GM12874 (cell line): ENCODE data around the gene KRT7.

Experiments used
- TF ChIP-seq, protein P1 (sequence below): IDR thresholded peaks from 2 replicates; pipeline ENCODE4 v1.5.1; 2011; ENCODE audit warnings: low read depth, mild to moderate bottlenecking, control low read depth, low read length, moderate library complexity; ENCODE audit not compliant: insufficient read depth

Gene KRT7

DNA sequence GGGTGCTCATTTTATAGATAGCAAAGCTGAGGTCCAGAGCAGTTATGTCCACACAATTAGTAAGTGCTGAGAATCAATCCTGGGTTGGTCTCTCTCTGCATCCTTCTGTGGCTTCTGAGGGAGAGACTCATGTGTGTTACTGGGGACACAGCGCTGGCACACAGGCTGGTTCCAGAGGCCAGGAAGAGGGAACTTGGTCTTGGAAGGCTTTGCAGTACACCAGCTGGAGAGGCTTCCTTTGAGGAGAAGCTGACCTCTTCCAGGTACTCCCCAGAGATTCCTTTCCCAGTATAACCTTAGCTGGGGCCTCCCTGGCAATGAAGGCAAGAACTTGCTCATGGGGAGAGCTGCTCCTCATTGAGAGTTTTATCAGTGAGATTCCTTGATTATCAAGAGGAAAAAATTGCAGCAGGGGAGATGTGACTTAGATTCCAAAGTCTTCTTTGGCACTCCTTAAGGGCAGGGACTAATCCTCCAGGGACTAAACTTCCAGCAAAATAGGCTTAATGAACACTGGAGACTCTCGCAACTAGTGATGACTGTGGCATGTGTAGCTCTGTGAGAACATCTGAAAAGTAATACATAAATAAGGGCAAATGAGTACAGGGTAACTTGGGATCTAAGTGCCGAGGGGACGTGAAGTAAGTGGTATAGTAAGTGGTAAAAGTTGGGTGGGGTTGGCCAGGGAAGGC is 27.3 kb upstream of the KRT7 start:
- TF ChIP-seq, protein P1, sequence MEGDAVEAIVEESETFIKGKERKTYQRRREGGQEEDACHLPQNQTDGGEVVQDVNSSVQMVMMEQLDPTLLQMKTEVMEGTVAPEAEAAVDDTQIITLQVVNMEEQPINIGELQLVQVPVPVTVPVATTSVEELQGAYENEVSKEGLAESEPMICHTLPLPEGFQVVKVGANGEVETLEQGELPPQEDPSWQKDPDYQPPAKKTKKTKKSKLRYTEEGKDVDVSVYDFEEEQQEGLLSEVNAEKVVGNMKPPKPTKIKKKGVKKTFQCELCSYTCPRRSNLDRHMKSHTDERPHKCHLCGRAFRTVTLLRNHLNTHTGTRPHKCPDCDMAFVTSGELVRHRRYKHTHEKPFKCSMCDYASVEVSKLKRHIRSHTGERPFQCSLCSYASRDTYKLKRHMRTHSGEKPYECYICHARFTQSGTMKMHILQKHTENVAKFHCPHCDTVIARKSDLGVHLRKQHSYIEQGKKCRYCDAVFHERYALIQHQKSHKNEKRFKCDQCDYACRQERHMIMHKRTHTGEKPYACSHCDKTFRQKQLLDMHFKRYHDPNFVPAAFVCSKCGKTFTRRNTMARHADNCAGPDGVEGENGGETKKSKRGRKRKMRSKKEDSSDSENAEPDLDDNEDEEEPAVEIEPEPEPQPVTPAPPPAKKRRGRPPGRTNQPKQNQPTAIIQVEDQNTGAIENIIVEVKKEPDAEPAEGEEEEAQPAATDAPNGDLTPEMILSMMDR: no peak

DNA sequence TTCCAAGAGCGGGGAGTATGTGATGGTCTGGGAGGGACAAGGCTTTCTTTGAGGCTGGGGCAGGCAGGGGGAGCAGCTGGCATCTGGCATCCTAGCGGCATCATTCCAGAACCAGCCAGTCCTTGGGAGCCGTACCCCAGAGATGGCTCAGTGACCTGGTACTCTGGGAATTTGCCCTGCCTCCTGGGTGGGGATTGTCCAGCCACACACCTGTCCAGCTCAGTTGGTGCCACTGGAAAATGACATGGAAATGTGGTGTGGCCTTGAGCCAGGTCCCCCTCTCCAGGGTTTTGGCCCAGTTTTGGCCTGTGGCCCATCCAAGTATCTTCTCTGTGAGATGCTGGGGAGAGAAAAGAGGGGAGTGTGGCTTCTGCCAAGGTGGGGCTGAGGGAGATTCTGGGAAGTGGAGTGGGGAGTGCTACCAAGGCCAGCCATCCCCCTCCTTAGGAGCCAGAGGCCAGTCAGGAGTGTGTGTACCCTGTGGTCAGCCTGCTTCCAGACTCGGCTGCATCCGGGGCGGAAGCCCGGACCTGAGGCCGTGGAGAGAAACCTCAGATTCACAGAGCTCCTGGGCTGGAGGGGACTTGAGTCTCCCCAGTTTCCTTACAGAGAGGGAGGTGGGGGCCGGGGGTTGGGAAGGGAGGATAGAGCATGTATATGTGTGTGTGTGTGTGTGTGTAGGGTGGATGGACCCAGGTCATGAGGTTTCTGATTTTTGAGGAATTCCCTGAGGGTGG is 26.6 kb upstream of the KRT7 start:
- TF ChIP-seq, protein P1: no peak

DNA sequence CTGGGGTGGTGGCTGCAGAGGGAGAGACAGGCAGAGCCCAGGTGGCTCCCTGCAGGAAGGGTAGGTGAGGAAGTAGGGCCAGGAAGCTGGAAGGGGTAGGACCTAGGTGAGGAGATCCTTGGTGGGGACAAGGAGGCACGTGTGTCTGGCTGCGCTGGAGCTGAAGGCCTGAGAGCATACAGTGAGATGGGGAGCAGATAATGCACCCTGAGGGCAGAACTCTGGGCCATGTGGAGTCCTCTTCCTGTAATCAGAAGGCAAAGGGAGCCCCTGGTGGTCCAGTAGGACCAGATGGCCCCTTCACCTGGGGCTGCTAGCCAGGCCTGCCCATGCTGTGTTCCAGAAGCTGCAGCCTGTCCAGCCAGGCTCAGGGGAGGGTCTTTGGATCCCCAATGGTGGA is 25.9 kb upstream of the KRT7 start:
- TF ChIP-seq, protein P1: no peak

DNA sequence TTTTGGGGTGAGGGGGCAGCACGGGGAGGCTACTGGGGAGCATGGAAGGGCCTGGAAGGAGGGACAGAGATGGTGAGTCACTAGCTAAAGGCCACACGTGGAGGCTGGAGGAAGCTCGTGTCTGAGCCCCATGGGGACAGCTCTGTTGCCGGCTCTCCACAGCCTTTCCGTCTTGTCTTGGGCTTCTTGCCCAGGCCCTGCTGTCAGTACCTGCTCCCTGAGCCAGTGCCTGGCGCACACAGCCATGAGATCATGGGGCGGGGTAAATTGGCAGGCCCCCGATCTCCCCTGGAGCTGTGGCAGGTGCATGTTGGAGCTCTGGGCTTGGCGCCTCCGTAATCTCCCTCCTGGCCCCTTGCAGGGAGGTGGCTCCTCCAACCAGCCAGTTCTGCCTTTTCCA is 25.1 kb upstream of the KRT7 start:
- TF ChIP-seq, protein P1: no peak

DNA sequence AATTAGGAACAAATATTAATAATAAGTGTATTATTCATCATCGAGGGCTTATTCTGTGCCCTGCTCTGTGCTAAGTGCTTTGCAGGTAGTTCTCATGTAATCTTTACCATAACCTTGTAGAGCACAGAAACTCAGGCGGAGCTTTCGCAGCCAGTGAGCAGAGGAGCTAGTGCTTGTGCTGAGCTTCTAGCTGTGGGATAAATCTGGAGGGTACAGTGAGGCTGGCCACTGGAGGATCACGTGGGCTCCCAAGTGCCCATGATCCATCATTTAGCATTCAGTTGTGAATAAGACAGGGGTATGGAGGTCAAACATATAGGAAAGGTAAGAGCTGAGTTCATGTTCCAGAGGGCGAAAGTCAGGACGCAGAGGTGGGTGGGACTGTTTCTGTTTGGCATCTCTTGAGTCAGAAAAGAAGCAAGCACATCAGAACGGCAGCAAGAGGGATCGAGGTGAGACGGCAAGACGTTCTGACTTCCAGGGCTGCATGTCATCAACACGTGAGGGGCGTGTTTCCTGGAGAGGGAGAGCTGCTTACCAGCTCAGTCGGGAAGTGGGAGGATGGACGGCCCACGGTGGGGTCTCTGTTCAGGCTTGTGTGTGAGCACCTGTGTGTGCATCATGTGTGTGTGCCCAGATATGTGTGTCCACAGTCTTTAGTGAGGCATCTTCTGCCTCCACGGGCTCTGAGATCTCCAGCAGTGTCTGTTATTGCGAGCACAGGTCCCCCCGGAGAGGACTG is 24.4 kb upstream of the KRT7 start:
- TF ChIP-seq, protein P1: no peak

DNA sequence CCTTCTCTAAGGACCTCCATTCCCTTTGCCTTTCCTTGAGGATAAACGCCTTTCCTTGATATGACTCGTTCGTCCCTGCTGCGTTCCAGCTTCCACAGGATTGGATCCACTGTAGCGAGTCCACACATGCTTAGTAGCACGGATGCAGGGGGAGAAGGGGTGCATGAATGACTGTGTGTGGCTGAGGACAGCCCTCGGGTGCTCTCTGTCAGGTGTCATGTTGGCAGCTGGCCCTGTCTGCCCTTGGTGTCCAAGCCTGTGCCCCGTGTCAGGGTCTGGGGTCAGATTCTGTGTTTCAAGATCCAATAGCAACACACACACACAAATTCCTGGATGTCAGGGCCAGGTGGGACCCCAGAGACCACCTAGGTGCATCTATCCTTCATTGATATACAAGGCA is 23.7 kb upstream of the KRT7 start:
- TF ChIP-seq, protein P1: no peak

DNA sequence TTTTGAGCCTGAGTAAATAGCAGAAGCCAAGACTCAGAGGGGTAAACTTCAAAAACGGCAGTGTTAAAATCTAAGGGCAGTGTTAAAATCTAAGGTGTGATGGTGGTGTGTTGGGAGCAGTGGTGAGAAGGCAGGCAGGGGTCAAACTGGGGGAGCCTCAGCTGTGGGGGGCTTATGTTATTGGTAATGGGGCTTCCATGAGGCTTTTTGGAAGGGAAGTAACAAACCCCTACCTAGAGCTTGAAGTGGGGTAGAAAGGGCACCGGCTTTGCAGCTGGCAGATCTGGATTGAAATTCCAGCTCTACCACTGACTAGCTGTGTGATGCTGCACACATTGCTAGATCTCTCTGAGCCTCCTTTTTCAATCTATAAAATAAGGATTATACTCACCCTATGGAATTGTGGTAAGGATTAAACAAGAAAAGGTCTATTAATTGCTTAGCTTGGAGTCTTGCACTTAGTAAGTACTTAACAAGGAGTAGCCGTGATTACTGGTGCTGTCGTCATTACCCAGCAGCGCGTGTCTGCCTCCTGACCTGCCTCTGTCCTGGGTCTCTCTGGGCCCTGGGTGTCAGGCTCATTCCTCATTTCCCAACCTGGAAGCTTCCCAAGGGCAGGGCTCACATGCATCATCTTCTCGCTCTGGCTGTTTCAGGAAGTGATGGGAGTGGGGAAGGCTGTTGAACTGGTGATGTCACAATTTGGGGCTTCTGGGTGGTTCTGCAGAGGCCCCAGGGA is 22.7 kb upstream of the KRT7 start:
- TF ChIP-seq, protein P1: no peak
